Body of pancreas (tissue), 4 donors: ENCODE data around the gene MYZAP.

Experiments used
- CTCF ChIP-seq, 7 experiments: fragments of 450-650 bp in 4 of 7; fragments of 200-600 bp in 3 of 7; sonication (generic) in 3 of 7; IDR thresholded peaks; one replicate each; pipeline ENCODE4 v1.5.1; 2016 to 2019; ENCODE audit warnings: antibody characterized with exemption in 7 of 7
- POLR2A ChIP-seq, 3 donors: fragments of 450-650 bp; IDR thresholded peaks; one replicate each; pipeline ENCODE4 v1.6.1; 2016; ENCODE audit warnings: antibody characterized with exemption in 3 of 3, mild to moderate bottlenecking in 2 of 3

DNA sequence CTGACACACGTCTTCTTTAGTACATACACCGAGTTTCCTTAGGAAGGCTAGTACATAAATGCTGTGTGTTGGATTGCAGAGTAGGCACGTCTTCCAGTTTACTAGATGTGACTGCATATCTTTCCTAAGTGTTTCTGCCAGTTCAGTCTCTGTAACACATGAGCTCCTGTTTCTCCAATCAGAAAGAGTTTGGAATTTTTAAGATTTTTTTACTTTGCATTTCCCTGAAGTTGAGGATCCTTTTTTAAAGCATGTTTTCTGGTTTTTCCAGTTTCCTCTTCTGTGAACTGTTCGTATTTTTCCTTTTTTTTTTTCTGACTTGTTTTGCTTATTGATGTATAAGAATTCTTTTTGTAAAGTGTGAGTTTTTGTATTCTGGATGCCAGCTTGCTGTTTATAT lies 107.3 kb downstream of the MYZAP start:
- TF ChIP-seq POLR2A (IDR thresholded peaks at IDR 0.05) = no peak
- no peak for TF ChIP-seq CTCF (IDR thresholded peaks at IDR 0.05)
